ENCODE measurements around the gene SLC35F1. TPM values are rescaled to one million over a fixed set of nuclear protein-coding genes. Genes with fewer than 3 reads are reported as not detected.

Gene SLC35F1
- total RNA-seq, 1 experiment from 2014 or later, result 4.3 TPM

DNA sequence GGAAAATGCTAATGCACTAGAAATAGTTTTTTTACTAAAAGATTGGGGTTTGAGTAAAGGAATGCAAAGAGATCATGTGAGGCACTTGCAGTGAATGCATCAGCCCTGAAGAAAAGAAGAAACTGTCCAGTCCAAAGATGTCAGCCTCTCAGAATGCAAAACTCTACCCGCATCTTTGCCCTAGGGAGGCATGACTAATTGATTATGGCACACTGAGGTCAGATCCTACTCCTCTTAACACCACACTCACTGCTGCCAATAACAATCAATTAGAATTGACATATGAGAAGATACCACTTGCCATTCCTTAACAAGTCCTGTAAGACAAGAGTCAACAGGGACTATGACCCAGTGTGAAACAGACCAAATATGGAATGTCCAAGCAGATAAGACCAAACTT is 378.7 kb downstream of the SLC35F1 start:
- Histone ChIP-seq H4K91ac (ENCODE audit: insufficient read length, low read depth, low read length) (no peak overlapping the region), H4K20me1 (ENCODE audit: control insufficient read depth, insufficient read depth, insufficient read length) (no peaks in the 10 kb centered on the region), H3K4ac (ENCODE audit: low read depth, low read length) (no peak overlapping the region), H3K14ac (ENCODE audit: insufficient read depth, low read length) (no peak overlapping the region), H3K4me2 (ENCODE audit: insufficient read depth, insufficient read length, low read length) (no peak overlapping the region), H4K5ac (ENCODE audit: insufficient read length, low read depth, low read length) (no peak overlapping the region), H3K23ac (ENCODE audit: insufficient read length, low read depth, low read length) (no peak overlapping the region), H3K27ac (ENCODE audit: insufficient read length, low read depth, low read length) (no peak overlapping the region), H3K4me1 (ENCODE audit: insufficient read depth, low read length) (no peaks in the 10 kb centered on the region; the same call in 1 of the 2 replicates), H3K9ac (ENCODE audit: extremely low read depth, insufficient read length, low read length) (no peak overlapping the region), H4K8ac (replicated peaks; ENCODE audit: insufficient read length, low read depth, low read length) (no peak overlapping the region), H2BK20ac (ENCODE audit: low read depth, low read length, poor library complexity, severe bottlenecking) (no peak overlapping the region), H3K23me2 (ENCODE audit: insufficient read length, low read depth, low read length, poor library complexity, severe bottlenecking) (no peaks in the 10 kb centered on the region), H2BK120ac (ENCODE audit: low read depth, low read length, poor library complexity, severe bottlenecking) (no peak overlapping the region), H3K79me1 (ENCODE audit: insufficient read depth, low read depth, low read length, poor library complexity, severe bottlenecking) (no peaks in the 10 kb centered on the region), H3K18ac (ENCODE audit: insufficient read length, low read depth, low read length) (no peak overlapping the region), H3T11ph (ENCODE audit: low read length) (no peak overlapping the region), H2AFZ (ENCODE audit: low read length) (no peak overlapping the region), H3K9me3 (ENCODE audit: control insufficient read depth, low read depth, low read length) (no peaks in the 10 kb centered on the region), H2BK12ac (ENCODE audit: insufficient read length, low read depth, low read length) (no peak overlapping the region), H2BK5ac (ENCODE audit: insufficient read length, low read length) (no peak overlapping the region), H3K56ac (ENCODE audit: insufficient read length, low read depth, low read length) (no peak overlapping the region), H3K27me3 (ENCODE audit: insufficient read depth, low read length) (no peaks in the 10 kb centered on the region), H2AK5ac (ENCODE audit: insufficient read length, low read length) (no peak overlapping the region), H3K79me2 (ENCODE audit: insufficient read depth, low read length) (no peaks in the 10 kb centered on the region), H2BK15ac (ENCODE audit: low read depth, low read length) (no peak overlapping the region)
- Mint-ChIP-seq H3K4me1 (peaks cover 17 to 19% of the 10 kb centered on the region in 2 experiments), H3K36me3 (ENCODE audit: insufficient read depth in 1 of 3, low read depth in 3 of 3) (peaks cover 0 to 5% (median 5%) of the 10 kb centered on the region in 3 experiments; a peak in 4 of 7 replicates), H3K9me3 (peaks cover 4 to 10% of the 10 kb centered on the region in 2 experiments; a peak in 4 of 5 replicates), H3K27ac (no peak overlapping the region), H3K27me3 (ENCODE audit: low read depth) (no peaks in the 10 kb centered on the region), H3K4me3 (no peak overlapping the region)
- TF ChIP-seq, protein P1, sequence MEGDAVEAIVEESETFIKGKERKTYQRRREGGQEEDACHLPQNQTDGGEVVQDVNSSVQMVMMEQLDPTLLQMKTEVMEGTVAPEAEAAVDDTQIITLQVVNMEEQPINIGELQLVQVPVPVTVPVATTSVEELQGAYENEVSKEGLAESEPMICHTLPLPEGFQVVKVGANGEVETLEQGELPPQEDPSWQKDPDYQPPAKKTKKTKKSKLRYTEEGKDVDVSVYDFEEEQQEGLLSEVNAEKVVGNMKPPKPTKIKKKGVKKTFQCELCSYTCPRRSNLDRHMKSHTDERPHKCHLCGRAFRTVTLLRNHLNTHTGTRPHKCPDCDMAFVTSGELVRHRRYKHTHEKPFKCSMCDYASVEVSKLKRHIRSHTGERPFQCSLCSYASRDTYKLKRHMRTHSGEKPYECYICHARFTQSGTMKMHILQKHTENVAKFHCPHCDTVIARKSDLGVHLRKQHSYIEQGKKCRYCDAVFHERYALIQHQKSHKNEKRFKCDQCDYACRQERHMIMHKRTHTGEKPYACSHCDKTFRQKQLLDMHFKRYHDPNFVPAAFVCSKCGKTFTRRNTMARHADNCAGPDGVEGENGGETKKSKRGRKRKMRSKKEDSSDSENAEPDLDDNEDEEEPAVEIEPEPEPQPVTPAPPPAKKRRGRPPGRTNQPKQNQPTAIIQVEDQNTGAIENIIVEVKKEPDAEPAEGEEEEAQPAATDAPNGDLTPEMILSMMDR (conservative IDR thresholded peaks at IDR 0.05), result no peak
- no CpG with 5 or more reads among the region's 1 CpG for WGBS (ENCODE audit: extremely low coverage, insufficient read length, low lambda C conversion rate)
- no peak for DNase-seq
